Small intestine (tissue), 7 donors: ENCODE measurements around the gene TRIB2. TPM values are rescaled to one million over a fixed set of nuclear protein-coding genes. Genes with fewer than 3 reads are reported as not detected.

Source experiments
- DNase-seq, 2 donors: peaks; one replicate each; pipeline versions ENCODE4 v3.0.0 to v3.0.0-alpha.2; 2013
- FAIRE-seq: peaks from 2 replicates; lab custom pipeline; 2012; peaks lifted over from hg19 to GRCh38; lab: Jason Lieb, UNC
- H3K27ac ChIP-seq, 3 donors: one replicate each; pipeline ENCODE4 v1.5.1; 2013; ENCODE audit warnings: low read length in 2 of 3, mild to moderate bottlenecking in 2 of 3, control low read depth in 1 of 3, inconsistent platforms in 1 of 3, low read depth in 1 of 3, moderate library complexity in 1 of 3
- H3K27me3 ChIP-seq, 3 donors: one replicate each; pipeline ENCODE4 v1.6.1; 2013; ENCODE audit warnings: low read length in 3 of 3, inconsistent platforms in 1 of 3; ENCODE audit not compliant: control insufficient read depth in 3 of 3, insufficient read depth in 3 of 3
- H3K36me3 ChIP-seq, 3 donors: one replicate each; pipeline ENCODE4 v1.6.1; 2013; ENCODE audit warnings: low read length in 3 of 3, inconsistent platforms in 1 of 3, low read depth in 1 of 3, mild to moderate bottlenecking in 1 of 3, moderate library complexity in 1 of 3; ENCODE audit not compliant: control insufficient read depth in 3 of 3, insufficient read depth in 2 of 3
- H3K4me1 ChIP-seq, 3 donors: one replicate each; pipeline ENCODE4 v1.6.1; 2013; ENCODE audit warnings: low read length in 2 of 3, inconsistent platforms in 1 of 3, low read depth in 1 of 3, mild to moderate bottlenecking in 1 of 3, moderate library complexity in 1 of 3; ENCODE audit not compliant: control insufficient read depth in 3 of 3, insufficient read depth in 2 of 3
- H3K4me3 ChIP-seq, 3 donors: one replicate each; pipeline ENCODE4 v1.5.1; 2013; ENCODE audit warnings: low read length in 3 of 3, control low read depth in 1 of 3, inconsistent platforms in 1 of 3, low read depth in 1 of 3, mild to moderate bottlenecking in 1 of 3, moderate library complexity in 1 of 3
- H3K9me3 ChIP-seq, 2 donors: one replicate each; pipeline ENCODE4 v1.6.1; 2013; ENCODE audit warnings: low read depth in 1 of 2, low read length in 1 of 2; ENCODE audit not compliant: control insufficient read depth in 2 of 2, insufficient read depth in 1 of 2
- WGBS, 3 donors: extraction: QIAGEN DNeasy Blood & Tissue Kit; methylation state at CpG; one replicate each; pipeline ENCODE4 v1.1.7; 2013; 5-methylcytosine and 5-hydroxymethylcytosine counted together
- polyA plus RNA-seq, 4 donors: library from polyadenylated mRNA; stranded (reverse) in 3 of 4; unstranded in 1 of 4; fragments of 200-250 nt in 3 of 4; fragments of 120-200 nt in 1 of 4; gene quantifications; one replicate each; pipeline versions ENCODE4 v1.2.1 to v1.2.3, GENCODE V29; 2013
- donor health status: healthy with polysubstance abuse.
- donor health status: control.
- donor health status: control.
- donor health status: Bipolar disorder and iron deficiency.
- donor health status: healthy.

The TRIB2 gene
- polyA plus RNA-seq, 4 donors = 7.3 to 20.1 (median 13.7) TPM

- Histone ChIP-seq H3K27me3 (no peaks in the 10 kb centered on the region), H3K4me3 (no peak overlapping the region), H3K27ac (no peak overlapping the region), H3K9me3 (no peaks in the 10 kb centered on the region), H3K36me3 (no peaks in the 10 kb centered on the region), H3K4me1 (peaks cover 3 to 5% (median 5%) of the 10 kb centered on the region in 3 donors)
- no peak for DNase-seq
- WGBS, 3 donors = 71 to 76% (median 73%) methylated on average over 7 of the region's 7 CpGs
- FAIRE-seq = no peak
These were observed 29.9 kb upstream of the TRIB2 start for GRCh38 chr2:12686708-12687283.

GRCh38 chr2:12688091-12688490 lies 28.6 kb upstream of the TRIB2 start:
- H3K4me1 ChIP-seq = peaks cover 3 to 5% (median 5%) of the 10 kb centered on the region in 3 donors
- FAIRE-seq (no peak), DNase-seq (no peak)
- H3K9me3 ChIP-seq = no peaks in the 10 kb centered on the region
- no peak overlapping the region for H3K4me3 ChIP-seq
- no peaks in the 10 kb centered on the region for H3K27me3 ChIP-seq
- no peak overlapping the region for H3K27ac ChIP-seq
- H3K36me3 ChIP-seq = no peaks in the 10 kb centered on the region
- WGBS, 3 donors = 81 to 86% (median 84%) methylated on average over 4 of the region's 4 CpGs

GRCh38 chr2:12688893-12689292 lies 27.8 kb upstream of the TRIB2 start:
- DNase-seq (peak in 1 of 2 donors; percentile 83), FAIRE-seq (no peak)
- H3K36me3 ChIP-seq = no peaks in the 10 kb centered on the region
- peak overlapping the region in 1 of 3 donors; percentile 36 for H3K27ac ChIP-seq
- 18 to 58% (median 30%) methylated on average over 3 of the region's 3 CpGs for WGBS, 3 donors
- H3K9me3 ChIP-seq = no peaks in the 10 kb centered on the region
- peaks cover 3 to 5% (median 4%) of the 10 kb centered on the region in 3 donors for H3K4me1 ChIP-seq
- H3K4me3 ChIP-seq = no peak overlapping the region
- H3K27me3 ChIP-seq = no peaks in the 10 kb centered on the region

- no peaks in the 10 kb centered on the region for H3K9me3 ChIP-seq
- no peak overlapping the region for H3K27ac ChIP-seq
- no peaks in the 10 kb centered on the region for H3K36me3 ChIP-seq
- H3K4me3 ChIP-seq = no peak overlapping the region
- H3K4me1 ChIP-seq = no peaks in the 10 kb centered on the region
- DNase-seq (no peak), FAIRE-seq (no peak)
- WGBS, 3 donors = 86 to 97% (median 93%) methylated on average over 4 of the region's 4 CpGs
- H3K27me3 ChIP-seq = no peaks in the 10 kb centered on the region
These were observed 23.2 kb upstream of the TRIB2 start for GRCh38 chr2:12693509-12693908.

GRCh38 chr2:12694990-12695774 lies 21.6 kb upstream of the TRIB2 start:
- Histone ChIP-seq H3K9me3 (no peaks in the 10 kb centered on the region), H3K36me3 (no peaks in the 10 kb centered on the region), H3K4me3 (no peak overlapping the region), H3K27ac (no peak overlapping the region), H3K4me1 (no peaks in the 10 kb centered on the region), H3K27me3 (no peaks in the 10 kb centered on the region)
- DNase-seq = no peak
- WGBS, 3 donors = 79 to 95% (median 84%) methylated on average over 1 of the region's 1 CpG
- FAIRE-seq = peak; percentile 77

GRCh38 chr2:12697617-12698016 lies 19.1 kb upstream of the TRIB2 start:
- H3K27me3 ChIP-seq = no peaks in the 10 kb centered on the region
- peak overlapping the region in 2 of 3 donors; percentile 41 to 45 for H3K27ac ChIP-seq
- H3K4me1 ChIP-seq = no peaks in the 10 kb centered on the region
- 17 to 72% (median 31%) methylated on average over 2 of the region's 2 CpGs for WGBS, 3 donors
- H3K9me3 ChIP-seq = no peaks in the 10 kb centered on the region
- H3K4me3 ChIP-seq = no peak overlapping the region
- peak; percentile 95 for FAIRE-seq
- peak in 1 of 2 donors; percentile 84 for DNase-seq
- H3K36me3 ChIP-seq = no peaks in the 10 kb centered on the region

- FAIRE-seq (no peak), DNase-seq (no peak)
- no peak overlapping the region for H3K4me3 ChIP-seq
- no peaks in the 10 kb centered on the region for H3K27me3 ChIP-seq
- no peaks in the 10 kb centered on the region for H3K36me3 ChIP-seq
- no peak overlapping the region for H3K27ac ChIP-seq
- 74 to 89% (median 79%) methylated on average over 1 of the region's 1 CpG for WGBS, 3 donors
- H3K4me1 ChIP-seq = no peaks in the 10 kb centered on the region
- H3K9me3 ChIP-seq = peaks cover 0 to 6% of the 10 kb centered on the region in 2 donors
These were observed 15.7 kb upstream of the TRIB2 start for GRCh38 chr2:12700989-12701388.

GRCh38 chr2:12701786-12702167 lies 15.0 kb upstream of the TRIB2 start:
- Histone ChIP-seq H3K27ac (no peak overlapping the region), H3K36me3 (no peaks in the 10 kb centered on the region), H3K4me1 (no peaks in the 10 kb centered on the region), H3K27me3 (no peaks in the 10 kb centered on the region), H3K4me3 (no peak overlapping the region), H3K9me3 (peaks cover 0 to 6% of the 10 kb centered on the region in 2 donors)
- DNase-seq = no peak
- 88 to 95% (median 89%) methylated on average over 5 of the region's 5 CpGs for WGBS, 3 donors
- no peak for FAIRE-seq
